Ectodermal cell (in vitro differentiated cells): ENCODE results near the gene HNRNPLL.
"Not testable (repeated sequence)": the region's sequence is repeated elsewhere in the genome, so short reads cannot be mapped to it uniquely, and the experiment has no call there.

Source experiments
- H3K27ac ChIP-seq: 2 replicates; pipeline ENCODE4 v1.7.0; 2013; ENCODE audit warnings: mild to moderate bottlenecking, low read depth, low read length; ENCODE audit not compliant: insufficient read depth, poor library complexity, severe bottlenecking
- H3K27me3 ChIP-seq: 2 replicates; pipeline ENCODE4 v1.7.0; 2013; ENCODE audit warnings: mild to moderate bottlenecking, low read length; ENCODE audit not compliant: insufficient read depth, control insufficient read depth, poor library complexity, severe bottlenecking
- H3K36me3 ChIP-seq: one replicate; pipeline ENCODE4 v1.7.0; 2013; ENCODE audit warnings: low read length; ENCODE audit not compliant: control insufficient read depth, insufficient read depth
- H3K4me1 ChIP-seq: one replicate; pipeline ENCODE4 v1.7.0; 2013; ENCODE audit warnings: low read length; ENCODE audit not compliant: control insufficient read depth, insufficient read depth
- H3K4me3 ChIP-seq: 2 replicates; pipeline ENCODE4 v1.7.0; 2013; ENCODE audit warnings: low read depth, low read length, control low read depth; ENCODE audit not compliant: insufficient read depth
- H3K9me3 ChIP-seq: 2 replicates; pipeline ENCODE4 v1.7.0; 2013; ENCODE audit warnings: mild to moderate bottlenecking, low read length, moderate library complexity; ENCODE audit not compliant: control insufficient read depth
- WGBS, 2 experiments: methylation state at CpG; one replicate each; pipeline ENCODE4 v1.1.7; 2013; ENCODE audit warnings: missing lambda C conversion rate in 2 of 2; 5-methylcytosine and 5-hydroxymethylcytosine counted together

The HNRNPLL gene

DNA sequence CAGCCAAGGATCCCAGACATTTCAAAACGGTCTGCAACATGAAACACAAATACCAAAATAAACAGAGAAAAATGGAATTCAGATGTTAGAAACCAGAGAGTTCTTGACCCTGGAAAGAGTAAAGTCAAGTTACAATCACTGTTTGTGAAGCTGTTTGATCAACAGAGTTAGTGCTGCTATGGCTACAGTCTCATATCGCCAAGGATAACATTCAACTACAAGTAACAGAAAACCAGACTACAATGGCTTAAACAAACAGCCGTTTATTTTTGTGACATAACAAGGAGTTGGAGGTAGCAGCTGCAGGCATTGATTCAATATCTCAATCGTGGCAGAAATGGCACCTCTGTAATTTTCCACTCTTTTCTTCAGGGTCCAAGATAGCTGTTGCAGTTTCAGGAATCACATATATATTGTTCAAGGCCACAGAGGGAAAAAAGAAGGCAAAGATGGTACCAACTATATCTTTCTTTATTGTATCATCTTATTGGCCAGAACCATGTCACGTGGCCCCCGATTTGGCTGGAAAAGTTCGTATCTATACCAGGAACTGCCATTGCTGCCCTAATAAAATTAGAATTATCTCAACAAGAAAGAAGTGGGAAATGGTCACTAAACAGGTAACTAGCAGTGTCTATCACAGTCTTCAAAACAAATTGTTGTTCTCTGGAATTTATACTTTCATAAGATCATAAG is 17.7 kb upstream of the HNRNPLL start:
- Histone ChIP-seq H3K27ac (no peak overlapping the region), H3K4me1 (no peaks in the 10 kb centered on the region), H3K36me3 (no peaks in the 10 kb centered on the region), H3K27me3 (no peaks in the 10 kb centered on the region), H3K9me3 (no peaks in the 10 kb centered on the region), H3K4me3 (no peak overlapping the region)
- WGBS, 2 experiments: 93 to 95% methylated on average over 6 to 7 of the region's 7 CpGs

DNA sequence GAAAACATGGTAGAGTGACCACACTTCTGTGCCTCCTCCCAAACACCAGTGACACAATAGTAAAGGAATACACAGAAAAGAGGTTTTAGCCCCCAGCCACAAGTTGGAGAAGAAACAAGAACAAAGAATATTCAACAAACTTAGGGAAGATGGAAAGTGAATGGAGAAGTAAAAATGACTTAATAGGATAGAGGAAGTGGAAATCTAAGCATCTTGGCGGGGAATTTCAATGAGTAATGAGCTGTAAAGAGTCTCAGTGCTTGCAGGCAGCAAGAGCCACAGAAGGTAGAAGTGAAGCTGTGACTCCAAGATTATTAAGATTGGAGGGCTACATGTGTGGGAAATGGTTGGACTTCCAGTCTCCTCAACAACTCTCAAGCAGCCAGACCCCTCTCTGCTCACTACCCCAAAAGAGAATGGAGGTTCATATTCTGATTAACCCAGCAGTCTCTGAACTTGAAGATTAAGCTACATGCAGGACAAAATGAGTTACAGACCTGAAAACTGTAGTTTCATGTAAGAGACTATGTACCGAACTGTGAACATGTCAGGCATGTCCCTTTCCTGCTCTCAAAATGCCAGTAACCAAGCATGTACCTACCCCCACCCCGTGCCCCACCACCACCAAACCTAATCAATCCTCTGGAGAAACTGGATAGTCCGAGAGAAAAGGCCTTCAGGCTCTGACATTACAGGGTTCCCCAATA is 16.9 kb upstream of the HNRNPLL start:
- 84 to 86% methylated on average over 4 of the region's 4 CpGs for WGBS, 2 experiments
- no peaks in the 10 kb centered on the region for H3K27me3 ChIP-seq
- H3K9me3 ChIP-seq: no peaks in the 10 kb centered on the region
- H3K4me3 ChIP-seq: no peak overlapping the region
- H3K36me3 ChIP-seq: no peaks in the 10 kb centered on the region
- no peak overlapping the region for H3K27ac ChIP-seq
- no peaks in the 10 kb centered on the region for H3K4me1 ChIP-seq

GRCh38 chr2:38617301-38617700 is 14.6 kb upstream of the HNRNPLL start:
- Histone ChIP-seq H3K27ac (no peak overlapping the region), H3K27me3 (no peaks in the 10 kb centered on the region), H3K4me1 (no peaks in the 10 kb centered on the region), H3K4me3 (no peak overlapping the region), H3K9me3 (no peaks in the 10 kb centered on the region), H3K36me3 (no peaks in the 10 kb centered on the region)
- 93 to 95% methylated on average over 3 of the region's 3 CpGs for WGBS, 2 experiments

DNA sequence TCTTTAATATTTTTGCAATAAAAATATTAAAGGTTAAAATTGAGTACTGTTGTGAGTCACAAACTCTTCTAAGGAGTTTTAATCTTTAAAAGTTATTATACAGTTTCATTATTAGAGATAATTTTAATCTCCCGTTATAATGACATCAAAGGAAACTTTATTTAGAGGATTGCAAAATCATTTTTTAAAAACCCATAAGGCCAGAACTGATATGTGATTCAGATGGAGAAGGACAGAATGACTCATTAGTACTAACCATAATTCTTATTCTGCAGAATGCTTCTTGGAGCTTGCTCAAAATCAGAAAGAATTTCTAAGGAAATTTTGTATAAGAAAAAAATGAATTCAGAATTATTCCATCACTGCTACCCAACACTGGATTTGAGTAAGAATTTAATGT is 12.5 kb upstream of the HNRNPLL start:
- WGBS, 2 experiments: no CpG with 5 or more reads among the region's 1 CpG
- Histone ChIP-seq H3K4me3 (no peak overlapping the region), H3K27me3 (no peaks in the 10 kb centered on the region), H3K4me1 (no peaks in the 10 kb centered on the region), H3K9me3 (no peaks in the 10 kb centered on the region), H3K36me3 (no peaks in the 10 kb centered on the region), H3K27ac (no peak overlapping the region)

DNA sequence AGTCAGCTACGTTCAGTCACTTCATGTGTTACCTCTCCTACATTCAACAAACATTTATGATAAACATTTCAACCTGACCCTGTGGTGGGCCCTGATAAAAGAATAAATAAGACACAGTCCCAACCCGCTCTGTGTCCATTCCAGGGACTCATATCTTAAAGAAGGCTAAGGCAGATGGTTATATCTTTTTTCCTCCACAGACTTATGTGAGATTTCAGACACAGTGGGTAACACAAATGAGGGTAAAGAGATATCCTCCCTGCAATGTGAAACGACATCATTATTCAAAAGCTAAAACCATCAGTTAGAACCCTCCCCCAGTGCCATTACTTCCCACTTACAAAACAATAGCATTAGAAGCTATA is 11.1 kb upstream of the HNRNPLL start:
- no peak overlapping the region for H3K27ac ChIP-seq
- no peaks in the 10 kb centered on the region for H3K27me3 ChIP-seq

DNA sequence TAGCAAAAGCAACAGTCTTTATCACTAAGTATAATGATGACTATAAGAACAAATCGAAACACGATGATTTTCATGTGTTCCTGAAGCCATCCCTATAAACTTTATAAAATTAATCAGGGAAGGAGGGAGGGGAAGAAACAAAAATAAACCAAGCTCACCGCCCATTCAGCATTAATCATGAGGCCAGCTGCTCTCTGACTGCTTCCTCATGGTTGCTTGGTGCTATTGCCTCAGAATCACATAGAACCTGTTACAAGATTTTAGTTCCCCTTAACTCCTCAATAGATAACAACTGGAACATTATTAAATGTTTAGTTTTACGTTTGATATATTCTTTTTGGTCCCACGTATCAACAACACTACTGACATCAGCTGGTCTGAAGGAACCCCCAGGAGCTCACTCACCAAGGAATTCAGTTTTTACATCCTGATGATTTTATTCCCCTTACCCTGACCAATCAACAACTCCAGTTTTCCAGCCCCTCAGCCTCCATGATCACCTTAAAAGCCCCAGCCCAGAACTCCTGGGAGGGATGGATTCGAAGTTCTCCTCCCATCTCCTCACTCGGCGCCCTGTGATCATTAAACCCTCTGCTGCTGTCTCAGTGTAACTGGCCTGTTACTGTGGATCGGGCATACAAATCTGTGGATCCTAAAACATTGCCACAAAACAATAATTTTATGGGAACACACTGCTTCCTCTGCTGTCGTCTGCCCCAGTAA is 10.6 kb upstream of the HNRNPLL start:
- Histone ChIP-seq H3K36me3 (no peaks in the 10 kb centered on the region), H3K4me3 (no peak overlapping the region), H3K4me1 (no peaks in the 10 kb centered on the region), H3K9me3 (no peaks in the 10 kb centered on the region), H3K27me3 (no peaks in the 10 kb centered on the region), H3K27ac (no peak overlapping the region)
- WGBS, 2 experiments: 86 to 88% methylated on average over 10 of the region's 10 CpGs

More for the DNA sequence above, 11.1 kb upstream of the HNRNPLL start:
- no peak overlapping the region for H3K4me3 ChIP-seq
- H3K36me3 ChIP-seq: no peaks in the 10 kb centered on the region
- H3K9me3 ChIP-seq: no peaks in the 10 kb centered on the region
- no peaks in the 10 kb centered on the region for H3K4me1 ChIP-seq
- 68 to 75% methylated on average over 3 of the region's 3 CpGs for WGBS, 2 experiments

DNA sequence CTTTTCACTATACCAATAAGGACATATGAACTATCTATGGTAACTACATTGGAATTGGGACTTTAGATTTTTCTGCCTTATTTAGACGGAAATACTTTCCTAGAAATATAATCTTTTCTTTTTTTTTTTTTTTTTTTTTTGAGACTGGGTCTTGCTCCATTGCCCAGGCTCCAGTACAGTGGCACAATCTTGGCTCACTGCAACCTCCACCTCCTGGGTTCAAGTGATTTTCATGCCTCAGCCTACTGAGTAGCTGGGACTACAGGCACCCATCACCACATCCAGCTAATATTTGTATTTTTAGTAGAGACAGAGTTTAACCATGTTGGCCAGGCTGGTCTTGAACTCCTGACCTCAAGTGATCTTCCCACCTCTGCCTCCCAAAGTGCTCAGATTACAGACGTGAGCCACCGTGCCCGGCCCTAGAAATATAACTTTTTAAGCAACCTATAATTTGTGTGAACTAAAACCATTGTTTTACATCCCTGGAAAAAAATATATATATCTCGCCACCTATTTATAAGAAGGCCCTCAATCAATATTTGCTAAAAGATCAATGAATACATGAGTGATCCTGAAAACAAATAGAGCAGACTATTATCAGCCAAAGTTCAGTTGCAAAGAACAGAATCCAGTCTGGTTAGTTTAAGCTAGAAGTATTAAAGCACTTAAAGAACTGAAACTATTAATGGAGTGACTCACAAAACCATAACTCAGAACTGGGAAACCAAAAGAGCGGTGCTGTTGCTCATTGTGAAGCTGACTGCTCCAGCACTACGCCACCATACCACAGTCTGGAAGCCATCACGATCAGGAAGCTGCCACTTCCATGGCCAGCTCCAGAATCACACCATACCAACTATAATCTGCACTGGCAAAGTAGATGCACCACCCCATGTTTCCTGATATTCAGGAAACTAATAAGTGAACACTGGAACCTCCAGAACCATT is 8.4 kb upstream of the HNRNPLL start:
- WGBS, 2 experiments: 91 to 93% methylated on average over 6 to 8 of the region's 8 CpGs
- no peaks in the 10 kb centered on the region for H3K9me3 ChIP-seq
- no peak overlapping the region for H3K4me3 ChIP-seq
- no peaks in the 10 kb centered on the region for H3K4me1 ChIP-seq
- no peaks in the 10 kb centered on the region for H3K36me3 ChIP-seq
- H3K27ac ChIP-seq: no peak overlapping the region
- no peaks in the 10 kb centered on the region for H3K27me3 ChIP-seq

GRCh38 chr2:38609246-38609645 is 6.5 kb upstream of the HNRNPLL start:
- not testable (repeated sequence) for H3K4me3 ChIP-seq, H3K36me3 ChIP-seq, H3K27ac ChIP-seq, H3K9me3 ChIP-seq, H3K27me3 ChIP-seq, H3K4me1 ChIP-seq
- 90 to 92% methylated on average over 2 of the region's 2 CpGs for WGBS, 2 experiments

- no peak overlapping the region for H3K4me3 ChIP-seq
- H3K36me3 ChIP-seq: no peaks in the 10 kb centered on the region
- H3K27ac ChIP-seq: no peak overlapping the region
- no peaks in the 10 kb centered on the region for H3K9me3 ChIP-seq
- H3K4me1 ChIP-seq: no peaks in the 10 kb centered on the region
- 94 to 100% methylated on average over 1 to 2 of the region's 2 CpGs for WGBS, 2 experiments
- no peaks in the 10 kb centered on the region for H3K27me3 ChIP-seq
Measured at GRCh38 chr2:38608755-38609154, 6.0 kb upstream of the HNRNPLL start.
